GM23248 (cell line): ENCODE measurements around the gene PLCXD1.

Experiments
- EZH2 ChIP-seq: fragments of 200-600 bp; sonication (generic); IDR thresholded peaks from 2 replicates; pipeline ENCODE4 v1.6.1; 2018; ENCODE audit warnings: antibody characterized with exemption, mild to moderate bottlenecking; ENCODE audit not compliant: insufficient read depth, poor library complexity, severe bottlenecking
- EZH2phosphoT487 ChIP-seq: fragments of 200-600 bp; sonication (generic); IDR thresholded peaks from 2 replicates; pipeline ENCODE4 v1.6.1; 2018; ENCODE audit warnings: antibody characterized with exemption, moderate library complexity, mild to moderate bottlenecking, low read depth; ENCODE audit not compliant: insufficient read depth

GRCh38 chrX:313546-313945 lies 32.4 kb downstream of the PLCXD1 start:
- TF ChIP-seq EZH2phosphoT487 (no peak), EZH2 (no peak)
